ENCODE data around the gene GAL3ST1.

DNA sequence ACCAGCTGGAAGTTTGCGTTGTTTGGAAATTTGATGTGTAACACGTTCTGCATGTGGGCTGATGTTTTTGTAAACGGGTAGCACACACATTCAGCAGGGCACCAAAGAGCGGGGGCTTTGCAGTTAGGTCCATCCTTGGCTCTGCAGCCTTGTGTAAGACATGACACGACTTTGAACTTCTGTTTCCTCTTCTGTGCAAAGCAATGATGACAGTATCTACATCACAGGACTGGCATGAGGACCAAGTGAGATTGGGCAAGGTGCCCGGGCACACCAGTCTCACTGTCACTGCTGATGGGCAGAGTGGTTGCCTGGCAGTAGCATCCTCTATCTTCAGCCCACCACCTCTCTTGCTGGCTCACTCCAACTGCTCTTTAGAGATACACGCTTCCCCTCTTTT is 35.8 kb upstream of the GAL3ST1 start:
- no peak for TF ChIP-seq RBBP5 (conservative IDR thresholded peaks at IDR 0.05)
- TF ChIP-seq, protein P1, sequence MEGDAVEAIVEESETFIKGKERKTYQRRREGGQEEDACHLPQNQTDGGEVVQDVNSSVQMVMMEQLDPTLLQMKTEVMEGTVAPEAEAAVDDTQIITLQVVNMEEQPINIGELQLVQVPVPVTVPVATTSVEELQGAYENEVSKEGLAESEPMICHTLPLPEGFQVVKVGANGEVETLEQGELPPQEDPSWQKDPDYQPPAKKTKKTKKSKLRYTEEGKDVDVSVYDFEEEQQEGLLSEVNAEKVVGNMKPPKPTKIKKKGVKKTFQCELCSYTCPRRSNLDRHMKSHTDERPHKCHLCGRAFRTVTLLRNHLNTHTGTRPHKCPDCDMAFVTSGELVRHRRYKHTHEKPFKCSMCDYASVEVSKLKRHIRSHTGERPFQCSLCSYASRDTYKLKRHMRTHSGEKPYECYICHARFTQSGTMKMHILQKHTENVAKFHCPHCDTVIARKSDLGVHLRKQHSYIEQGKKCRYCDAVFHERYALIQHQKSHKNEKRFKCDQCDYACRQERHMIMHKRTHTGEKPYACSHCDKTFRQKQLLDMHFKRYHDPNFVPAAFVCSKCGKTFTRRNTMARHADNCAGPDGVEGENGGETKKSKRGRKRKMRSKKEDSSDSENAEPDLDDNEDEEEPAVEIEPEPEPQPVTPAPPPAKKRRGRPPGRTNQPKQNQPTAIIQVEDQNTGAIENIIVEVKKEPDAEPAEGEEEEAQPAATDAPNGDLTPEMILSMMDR (IDR thresholded peaks at IDR 0.05 in 2 of 3, conservative IDR thresholded peaks at IDR 0.05 in 1 of 3; ENCODE audit: control insufficient read depth in 2 of 3, extremely low read depth in 1 of 3, insufficient read depth in 1 of 3, low read depth in 3 of 3, low read length in 3 of 3): no peak
- no peak for TF ChIP-seq NBN (IDR thresholded peaks at IDR 0.05)
- no peak for TF ChIP-seq HDAC6 (IDR thresholded peaks at IDR 0.05; ENCODE audit: unreplicated experiment)
- no peak for TF ChIP-seq RFX5 (IDR thresholded peaks at IDR 0.05; ENCODE audit: low read depth, low read length)
- TF ChIP-seq FOXK2 (IDR thresholded peaks at IDR 0.05): no peak

Measured in GM12878 (cell line).